Endothelial cell of umbilical vein (primary cell): ENCODE measurements around the gene ZC3H13. TPM values are rescaled to one million over a fixed set of nuclear protein-coding genes. Genes with fewer than 3 reads are reported as not detected.

ENCODE experiments used
- BruUV-seq: library from RNA; stranded (reverse); fragments of 400-500 nt; replicated peaks from 2 replicates; lab custom pipeline; 2021; lab: Mats Ljungman, UMichigan
- CTCF ChIA-PET: fragments of 300-600, 350-600 bp; sonication (Branson Sonifier 250); formaldehyde crosslinking; loops from one replicate; lab custom pipeline; 2021; ENCODE audit warnings: antibody characterized with exemption, inconsistent platforms; lab: Charles Lee
- POLR2A ChIA-PET: fragments of 300-600, 350-600 bp; sonication (Branson Sonifier 250); formaldehyde crosslinking; loops from one replicate; lab custom pipeline; 2021; ENCODE audit warnings: antibody characterized with exemption, inconsistent platforms; lab: Charles Lee
- DNase-seq: peaks from one replicate; pipeline ENCODE4 v3.0.0-alpha.2; 2011; ENCODE audit warnings: low read depth, low spot score
- FAIRE-seq: peaks from 2 replicates; lab custom pipeline; 2011; peaks lifted over from hg19 to GRCh38; lab: Jason Lieb, UNC
- H2AFZ ChIP-seq: 2 replicates; pipeline ENCODE4 v1.6.0; 2012; ENCODE audit warnings: low read depth, low read length, control low read depth, inconsistent platforms
- H3K27ac ChIP-seq: 2 replicates; pipeline ENCODE4 v1.5.1; 2011; ENCODE audit warnings: low read depth, mild to moderate bottlenecking, control low read depth, low read length, moderate library complexity; ENCODE audit not compliant: insufficient read depth
- H3K27me3 ChIP-seq, 2 experiments: 2 replicates each; pipeline versions ENCODE4 v1.6.0 to v1.6.1; 2011; ENCODE audit warnings: low read length in 2 of 2, mixed read lengths in 1 of 2; ENCODE audit not compliant: control insufficient read depth in 2 of 2, insufficient read depth in 2 of 2
- H3K36me3 ChIP-seq, 2 experiments: 2 replicates in 1 of 2; 3 replicates in 1 of 2; pipeline ENCODE4 v1.5.1; 2011; ENCODE audit warnings: low read length in 2 of 2, mild to moderate bottlenecking in 1 of 2, moderate library complexity in 1 of 2; ENCODE audit not compliant: control insufficient read depth in 2 of 2, insufficient read depth in 2 of 2; ENCODE audit errors: extremely low read depth in 1 of 2
- H3K4me1 ChIP-seq: 3 replicates; pipeline ENCODE4 v1.5.1; 2011; ENCODE audit warnings: mild to moderate bottlenecking, low read length; ENCODE audit not compliant: control insufficient read depth, insufficient read depth; ENCODE audit errors: extremely low read depth
- H3K4me2 ChIP-seq: 2 replicates; pipeline ENCODE4 v1.6.1; 2011; ENCODE audit warnings: low read length, control low read depth, mixed read lengths; ENCODE audit not compliant: insufficient read depth
- H3K4me3 ChIP-seq, 3 experiments: fragments of 200-600 bp in 1 of 3; sonication (generic), shearing (Covaris generic) in 1 of 3; replicated peaks in 1 of 3; 2 replicates each; pipeline ENCODE4 v1.5.1; 2011 to 2016; ENCODE audit warnings: control low read depth in 3 of 3, low read length in 3 of 3, mild to moderate bottlenecking in 2 of 3, inconsistent platforms in 1 of 3, low read depth in 1 of 3, moderate library complexity in 1 of 3; ENCODE audit not compliant: insufficient read depth in 1 of 3
- H3K79me2 ChIP-seq: 2 replicates; pipeline ENCODE4 v1.6.0; 2012; ENCODE audit warnings: low read length, inconsistent platforms; ENCODE audit not compliant: control insufficient read depth, insufficient read depth
- H3K9ac ChIP-seq: replicated peaks from 2 replicates; pipeline ENCODE3; 2011; ENCODE audit warnings: low read length, control low read depth; ENCODE audit not compliant: insufficient read depth; ENCODE audit errors: extremely low read depth
- H3K9me1 ChIP-seq: replicated peaks from 3 replicates; pipeline ENCODE4 v1.6.0; 2011; ENCODE audit warnings: mild to moderate bottlenecking, low read length; ENCODE audit not compliant: control insufficient read depth, insufficient read depth; ENCODE audit errors: extremely low read depth
- H3K9me3 ChIP-seq: replicated peaks from 2 replicates; pipeline ENCODE4 v1.5.1; 2012; ENCODE audit warnings: low read length, inconsistent platforms; ENCODE audit not compliant: control insufficient read depth, insufficient read depth
- H4K20me1 ChIP-seq: replicated peaks from 2 replicates; pipeline ENCODE3; 2011; ENCODE audit warnings: mild to moderate bottlenecking, low read length; ENCODE audit not compliant: control insufficient read depth, insufficient read depth; ENCODE audit errors: extremely low read depth
- EZH2 ChIP-seq: IDR thresholded peaks from 2 replicates; pipeline ENCODE4 v1.6.1; 2012; ENCODE audit warnings: borderline replicate concordance, low read depth, mild to moderate bottlenecking, moderate library complexity, low read length, inconsistent platforms; ENCODE audit not compliant: severe bottlenecking
- FOS ChIP-seq: IDR thresholded peaks from 2 replicates; pipeline ENCODE4 v1.6.1; 2011; ENCODE audit warnings: mild to moderate bottlenecking, low read length, moderate library complexity, borderline replicate concordance; ENCODE audit not compliant: insufficient read depth
- GATA2 ChIP-seq: IDR thresholded peaks from 2 replicates; pipeline ENCODE4 v1.7.0; 2011; ENCODE audit warnings: low read depth, mild to moderate bottlenecking, moderate library complexity, mixed read lengths, low read length; ENCODE audit not compliant: insufficient read length, insufficient read depth
- JUN ChIP-seq: IDR thresholded peaks from 2 replicates; pipeline ENCODE4 v1.6.1; 2011; ENCODE audit warnings: borderline replicate concordance, low read depth; ENCODE audit not compliant: insufficient read length, insufficient read depth
- MAX ChIP-seq: IDR thresholded peaks from 2 replicates; pipeline ENCODE4 v1.6.1; 2011; ENCODE audit not compliant: insufficient read depth, insufficient read length
- MYC ChIP-seq: IDR thresholded peaks from one replicate; pipeline ENCODE4 v1.6.1; 2011; ENCODE audit warnings: mild to moderate bottlenecking, low read depth, low read length
- POLR2A ChIP-seq: IDR thresholded peaks from 2 replicates; pipeline ENCODE4 v1.6.1; 2012; ENCODE audit warnings: low read depth, mild to moderate bottlenecking, control low read depth, low read length
- POLR2AphosphoS5 ChIP-seq: IDR thresholded peaks from 2 replicates; pipeline ENCODE4 v1.6.1; 2012; ENCODE audit warnings: low read depth, mild to moderate bottlenecking, control low read depth, low read length, moderate library complexity; ENCODE audit not compliant: insufficient read depth
- dilution Hi-C: fragments of 300-500 bp; cut with MboI; formaldehyde crosslinking; loops from one replicate; pipeline ENCODE4 v1.15.0; 2019; ENCODE audit warnings: low sequenced_read_pairs; ENCODE audit not compliant: extremely low pct_ligation_motif_present
- intact Hi-C: fragments of 100-400 bp; cut with micrococcal nuclease; formaldehyde crosslinking; loops from one replicate; pipeline ENCODE4 v1.10.0; 2022
- polyA plus RNA-seq, 4 experiments: library from polyadenylated mRNA; depleted of rRNA in 3 of 4; stranded (reverse) in 3 of 4; unstranded in 1 of 4; fragments of >200 nt; gene quantifications; 2 replicates each; pipeline versions ENCODE4 v1.2.1 to v1.2.3, GENCODE V29; 2011 to 2012; ENCODE audit warnings: missing spikeins in 1 of 4
- total RNA-seq: library from RNA; stranded (reverse); gene quantifications from 2 replicates; pipeline ENCODE4 v1.2.3, GENCODE V29; 2021
- TF ChIP-seq, protein P1 (sequence below), 2 donors: IDR thresholded peaks; 1 replicate in 1 of 2; 2 replicates in 1 of 2; pipeline ENCODE4 v1.5.1; 2011; ENCODE audit warnings: low read length in 2 of 2, mild to moderate bottlenecking in 2 of 2, moderate library complexity in 2 of 2, control low read depth in 1 of 2, inconsistent platforms in 1 of 2, low read depth in 1 of 2; ENCODE audit not compliant: insufficient read depth in 1 of 2; ENCODE audit errors: extremely low read depth in 1 of 2

ZC3H13 gene
- total and polyA plus RNA-seq, 2 donors (not counting 3 experiments of a cell fraction or from before 2014, with no cell fraction given): 3.8 to 36.6 TPM

GRCh38 chr13:45943965-45944364 lies 108.6 kb downstream of the ZC3H13 start:
- TF ChIP-seq POLR2AphosphoS5 (no peak), MYC (no peak), MAX (no peak), GATA2 (no peak), JUN (no peak), EZH2 (no peak), POLR2A (no peak), FOS (no peak)
- TF ChIP-seq, protein P1, sequence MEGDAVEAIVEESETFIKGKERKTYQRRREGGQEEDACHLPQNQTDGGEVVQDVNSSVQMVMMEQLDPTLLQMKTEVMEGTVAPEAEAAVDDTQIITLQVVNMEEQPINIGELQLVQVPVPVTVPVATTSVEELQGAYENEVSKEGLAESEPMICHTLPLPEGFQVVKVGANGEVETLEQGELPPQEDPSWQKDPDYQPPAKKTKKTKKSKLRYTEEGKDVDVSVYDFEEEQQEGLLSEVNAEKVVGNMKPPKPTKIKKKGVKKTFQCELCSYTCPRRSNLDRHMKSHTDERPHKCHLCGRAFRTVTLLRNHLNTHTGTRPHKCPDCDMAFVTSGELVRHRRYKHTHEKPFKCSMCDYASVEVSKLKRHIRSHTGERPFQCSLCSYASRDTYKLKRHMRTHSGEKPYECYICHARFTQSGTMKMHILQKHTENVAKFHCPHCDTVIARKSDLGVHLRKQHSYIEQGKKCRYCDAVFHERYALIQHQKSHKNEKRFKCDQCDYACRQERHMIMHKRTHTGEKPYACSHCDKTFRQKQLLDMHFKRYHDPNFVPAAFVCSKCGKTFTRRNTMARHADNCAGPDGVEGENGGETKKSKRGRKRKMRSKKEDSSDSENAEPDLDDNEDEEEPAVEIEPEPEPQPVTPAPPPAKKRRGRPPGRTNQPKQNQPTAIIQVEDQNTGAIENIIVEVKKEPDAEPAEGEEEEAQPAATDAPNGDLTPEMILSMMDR (IDR thresholded peaks at IDR 0.05; ENCODE audit: extremely low read depth in 1 of 2, insufficient read depth in 1 of 2, low read depth in 1 of 2, low read length in 2 of 2): no peak

More at GRCh38 chr13:45943965-45944364, 108.6 kb downstream of the ZC3H13 start:
- Histone ChIP-seq H4K20me1 (no peaks in the 10 kb centered on the region), H3K9me3 (no peaks in the 10 kb centered on the region), H2AFZ (no peak overlapping the region), H3K4me3 (no peak overlapping the region), H3K4me1 (no peaks in the 10 kb centered on the region), H3K4me2 (no peak overlapping the region), H3K36me3 (no peaks in the 10 kb centered on the region), H3K27me3 (peaks cover 5 to 15% of the 10 kb centered on the region in 2 experiments), H3K79me2 (no peaks in the 10 kb centered on the region), H3K9me1 (no peaks in the 10 kb centered on the region), H3K27ac (no peak overlapping the region), H3K9ac (no peak overlapping the region)
- ChIA-PET CTCF (no interaction called here), POLR2A (no interaction called here)
- dilution Hi-C loops: no loop called here
- BruUV-seq: no TSS peak
- intact Hi-C loops: no loop called here
- no peak for FAIRE-seq
- no peak for DNase-seq
